GM21529 (cell line): ENCODE measurements around the gene MTFR1L.

Experiments
- ATAC-seq: cut with Tn5 transposase; IDR thresholded peaks from one replicate; pipeline ENCODE4 v1.9.1; 2021; ENCODE audit not compliant: unreplicated experiment

The MTFR1L gene

GRCh38 chr1:25806418-25806817, 13.3 kb upstream of the MTFR1L start:
- no peak for ATAC-seq

- no peak for ATAC-seq
These were observed 12.0 kb upstream of the MTFR1L start for GRCh38 chr1:25807480-25808390.

GRCh38 chr1:25808481-25809244, 11.1 kb upstream of the MTFR1L start:
- no peak for ATAC-seq

- no peak for ATAC-seq
These were observed 10.3 kb upstream of the MTFR1L start for GRCh38 chr1:25809283-25809926.

- no peak for ATAC-seq
These were observed 9.8 kb upstream of the MTFR1L start for GRCh38 chr1:25809929-25810328.

- no peak for ATAC-seq
These were observed 9.1 kb upstream of the MTFR1L start for GRCh38 chr1:25810341-25811299.

GRCh38 chr1:25811384-25812082, 8.2 kb upstream of the MTFR1L start:
- no peak for ATAC-seq

GRCh38 chr1:25813071-25813733, 6.6 kb upstream of the MTFR1L start:
- ATAC-seq = no peak

GRCh38 chr1:25813734-25814471, 5.9 kb upstream of the MTFR1L start:
- no peak for ATAC-seq

- ATAC-seq = no peak
These were observed 5.1 kb upstream of the MTFR1L start for GRCh38 chr1:25814549-25815087.

GRCh38 chr1:25815208-25816111, 4.3 kb upstream of the MTFR1L start:
- ATAC-seq = no peak

- no peak for ATAC-seq
These were observed 3.5 kb upstream of the MTFR1L start for GRCh38 chr1:25816112-25816718.

GRCh38 chr1:25817840-25818501, 1.8 kb upstream of the MTFR1L start:
- no peak for ATAC-seq

GRCh38 chr1:25818569-25818968, 1.2 kb upstream of the MTFR1L start:
- ATAC-seq = no peak

GRCh38 chr1:25820247-25821111, 725 bp downstream of the MTFR1L start:
- ATAC-seq = peak; percentile 47

GRCh38 chr1:25821112-25821476, 1.3 kb downstream of the MTFR1L start:
- no peak for ATAC-seq
